AG08396 (cell line): ENCODE data around the gene AFDN.

Experiments used
- DNase-seq: peaks from one replicate; pipeline ENCODE4 v3.0.0; 2012; ENCODE audit warnings: low spot score, mixed read lengths

The AFDN gene

DNA sequence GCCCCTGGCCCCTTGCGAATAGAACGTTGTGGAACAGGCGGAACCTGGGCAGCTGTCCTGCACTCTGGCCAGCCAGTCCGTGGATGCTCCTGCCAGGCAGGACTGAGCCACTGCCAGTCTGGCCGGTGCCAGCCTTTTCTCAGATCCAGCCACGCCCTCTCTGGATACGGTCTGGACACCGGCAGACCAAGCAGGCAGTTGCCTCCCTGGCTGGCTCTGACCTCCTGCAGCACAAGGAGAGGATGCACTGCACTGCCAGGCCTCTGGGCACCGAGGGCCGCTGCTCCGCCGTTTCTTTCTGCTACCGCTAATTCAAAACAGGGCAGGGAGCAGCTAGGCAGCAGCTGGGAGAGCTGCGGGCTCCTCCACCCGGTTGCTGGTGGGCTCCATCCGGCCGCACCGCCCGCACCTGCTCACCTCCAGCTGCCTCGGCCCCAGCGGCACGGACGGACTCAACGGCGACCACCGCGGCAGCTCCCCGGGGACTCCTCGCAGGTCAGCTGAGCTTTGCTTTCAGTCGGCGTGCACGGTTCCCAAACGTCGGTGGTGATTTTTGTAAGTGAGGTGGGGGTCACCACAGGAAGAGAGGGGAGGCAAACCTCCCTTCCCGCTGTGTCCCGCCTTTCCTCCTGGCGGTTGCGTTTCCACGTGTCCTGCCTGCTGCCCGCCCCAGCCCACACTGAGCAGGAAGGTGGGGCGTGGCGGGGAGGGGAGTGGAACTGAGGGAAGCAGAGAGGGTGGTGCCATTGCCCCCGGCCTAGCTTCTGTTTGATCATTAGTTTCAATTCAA lies 30.3 kb upstream of the AFDN start:
- no peak for DNase-seq

DNA sequence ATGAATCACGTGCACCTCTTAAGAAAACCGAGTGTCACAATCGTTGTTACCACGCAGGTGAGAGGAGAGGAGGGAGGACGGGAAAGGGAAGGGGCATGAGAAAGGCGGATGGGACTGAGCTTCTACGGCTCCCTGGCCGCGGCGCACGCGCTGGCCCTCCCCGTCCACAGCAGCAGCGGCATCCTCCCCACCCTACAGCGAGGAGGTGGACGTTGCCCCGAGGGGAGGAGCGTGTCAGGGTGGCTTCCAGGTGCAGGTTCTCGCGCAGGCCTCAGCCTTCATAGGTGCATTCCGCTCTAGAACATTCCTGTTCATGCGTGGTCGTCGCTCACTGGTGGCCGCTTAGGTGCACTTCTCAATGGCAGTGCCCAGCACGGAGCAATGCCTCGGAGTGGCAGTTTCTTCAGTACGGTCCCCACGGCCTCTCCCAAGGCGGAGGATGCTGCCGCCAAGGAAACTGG lies 29.7 kb upstream of the AFDN start:
- no peak for DNase-seq

DNA sequence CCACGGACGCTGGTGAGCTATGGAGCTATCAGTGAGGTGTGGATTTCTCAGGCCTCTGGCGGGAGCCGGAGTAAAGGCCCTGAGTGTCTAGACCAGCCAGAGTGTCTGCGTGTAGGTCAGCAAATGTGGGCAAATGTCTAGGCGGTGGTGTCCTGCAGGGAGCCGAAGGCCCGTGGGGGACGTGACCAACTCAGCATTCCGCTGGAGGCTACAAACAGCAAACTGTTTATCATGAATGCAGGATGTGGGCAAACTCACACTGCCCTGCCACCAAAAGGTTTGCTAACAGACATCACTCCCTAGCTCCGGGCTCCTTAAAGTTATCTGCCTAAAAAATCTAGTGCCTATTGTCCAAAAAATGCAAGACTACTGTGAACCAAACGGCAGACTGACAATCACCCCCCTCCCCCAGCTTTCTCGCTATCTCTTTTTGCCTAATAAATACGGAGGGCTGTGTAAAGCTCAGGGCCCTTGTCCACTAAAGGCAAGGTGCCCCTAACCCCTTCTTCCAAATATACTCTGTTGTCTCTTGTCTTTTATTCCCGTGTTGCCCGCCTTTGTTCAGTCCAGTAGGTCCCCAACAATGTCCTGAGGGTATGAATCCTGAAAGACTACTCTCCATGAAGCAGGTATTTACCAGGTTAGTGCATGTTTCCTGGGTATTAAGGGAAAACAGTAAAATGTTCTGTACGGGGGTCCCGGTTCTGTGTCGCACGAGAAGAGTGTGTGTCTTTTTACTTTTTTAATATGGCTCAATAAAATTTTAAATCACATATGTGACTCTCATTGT lies 29.0 kb upstream of the AFDN start:
- DNase-seq = no peak

DNA sequence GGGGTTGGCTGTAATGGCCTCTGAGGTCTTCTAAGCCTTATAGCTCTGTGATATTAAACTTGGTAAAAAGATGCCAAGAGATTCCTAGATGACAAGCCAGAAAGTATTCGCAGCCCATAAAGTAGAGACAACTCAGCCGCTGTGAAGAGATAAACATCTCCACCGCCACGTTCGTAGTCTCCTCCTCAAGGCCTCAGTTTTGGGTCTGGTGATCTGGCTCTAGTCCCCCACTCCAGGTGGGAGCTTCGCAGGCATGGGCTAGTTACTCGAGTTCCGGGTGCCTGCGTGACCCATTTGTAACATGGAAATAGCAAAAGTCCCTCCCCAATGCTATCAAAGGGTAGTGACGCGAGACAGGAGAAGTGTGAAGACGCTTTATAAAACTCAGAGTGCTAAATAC lies 28.3 kb upstream of the AFDN start:
- no peak for DNase-seq

DNA sequence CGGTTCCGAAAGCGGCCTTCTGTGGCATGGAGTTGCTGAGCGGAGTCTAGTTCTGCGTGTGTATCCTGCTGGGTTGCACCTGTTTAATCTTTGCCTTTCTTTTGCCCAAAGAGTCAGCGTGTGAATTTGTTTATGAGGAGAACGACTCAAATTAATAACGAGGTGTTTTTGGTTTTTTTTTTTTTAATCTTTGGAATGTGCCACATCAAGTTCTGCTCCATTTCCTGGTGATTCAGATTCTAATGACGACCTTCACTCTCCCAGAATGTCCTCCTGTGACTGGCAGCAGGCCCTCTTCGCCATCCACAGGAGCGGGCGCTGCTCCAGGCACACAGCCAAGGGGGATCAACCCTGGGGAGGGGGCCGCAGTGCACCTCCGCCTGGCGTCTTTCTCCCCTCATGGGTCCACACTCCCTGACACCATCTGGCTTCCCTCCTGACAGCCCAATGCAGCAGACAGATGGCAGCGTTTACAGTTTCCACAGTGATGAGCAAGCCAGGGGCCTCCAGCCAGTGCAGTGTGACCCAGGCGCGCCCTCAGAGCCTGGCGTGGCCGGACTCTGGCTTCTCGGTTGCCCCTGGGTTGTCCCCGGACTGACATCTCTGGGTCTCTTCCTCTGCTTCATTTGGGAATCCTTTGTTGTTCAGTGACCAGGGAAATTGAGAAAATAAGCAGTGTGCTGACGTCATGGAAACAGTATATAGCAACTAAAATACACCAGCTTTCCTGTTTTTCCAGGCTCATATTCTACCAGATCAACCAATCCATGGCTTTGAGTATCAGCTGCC lies 27.5 kb upstream of the AFDN start:
- no peak for DNase-seq

DNA sequence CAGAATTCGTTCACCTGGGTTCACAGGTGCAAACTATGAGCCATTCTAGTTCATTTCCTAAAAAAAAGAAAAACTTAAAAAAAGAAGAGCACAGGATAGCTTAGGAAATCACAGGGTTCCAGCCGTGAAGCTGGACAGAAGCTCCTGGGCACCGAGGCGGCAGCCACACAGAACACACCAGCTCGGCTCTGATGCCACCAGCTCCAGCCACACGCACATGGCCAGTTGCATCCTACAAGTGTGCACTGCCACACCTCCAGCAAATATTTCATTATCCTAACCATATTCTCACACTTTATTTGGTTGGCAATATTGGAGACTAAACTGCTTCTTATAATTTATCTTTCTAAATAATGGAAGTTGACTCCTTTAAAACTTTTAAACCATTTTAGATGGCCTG lies 26.2 kb upstream of the AFDN start:
- DNase-seq = no peak

DNA sequence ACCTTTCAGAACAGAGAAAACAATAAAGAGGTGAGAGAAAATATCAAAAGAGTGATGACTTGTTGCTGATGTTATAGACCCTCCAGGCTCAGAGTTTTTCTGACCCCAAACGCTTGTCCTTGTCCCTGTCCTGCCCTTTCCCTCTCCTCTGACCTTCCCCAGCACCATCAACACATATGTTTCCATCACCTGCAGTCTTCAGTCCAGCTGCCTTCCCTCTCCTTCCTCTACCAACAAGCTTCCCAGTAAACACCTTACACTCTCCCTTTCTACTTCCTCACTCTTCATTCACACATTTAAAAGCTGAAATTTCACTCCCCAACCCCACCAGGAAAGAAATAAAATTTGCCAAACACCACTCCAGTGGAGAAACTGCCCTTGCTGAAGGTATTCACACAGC lies 25.4 kb upstream of the AFDN start:
- no peak for DNase-seq

DNA sequence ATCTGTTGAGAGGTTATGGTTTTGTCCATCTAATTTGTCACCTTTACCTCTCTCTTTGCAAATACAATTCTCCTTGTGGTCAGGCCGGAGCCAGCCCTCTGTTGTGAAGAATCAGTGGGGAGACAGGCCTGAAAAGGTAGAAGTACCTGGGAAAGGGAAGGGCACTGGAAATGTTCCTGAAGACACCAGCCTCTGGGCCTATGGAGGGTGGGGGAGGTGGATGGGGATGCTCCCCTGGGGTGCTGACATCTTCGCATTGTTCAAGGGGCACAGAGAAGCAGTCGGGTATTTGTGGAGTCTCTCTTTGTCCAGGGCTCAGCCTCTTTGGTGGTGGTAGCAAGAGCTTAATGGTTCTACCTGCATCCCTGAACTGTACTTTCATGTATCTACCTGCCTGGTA lies 24.4 kb upstream of the AFDN start:
- no peak for DNase-seq

DNA sequence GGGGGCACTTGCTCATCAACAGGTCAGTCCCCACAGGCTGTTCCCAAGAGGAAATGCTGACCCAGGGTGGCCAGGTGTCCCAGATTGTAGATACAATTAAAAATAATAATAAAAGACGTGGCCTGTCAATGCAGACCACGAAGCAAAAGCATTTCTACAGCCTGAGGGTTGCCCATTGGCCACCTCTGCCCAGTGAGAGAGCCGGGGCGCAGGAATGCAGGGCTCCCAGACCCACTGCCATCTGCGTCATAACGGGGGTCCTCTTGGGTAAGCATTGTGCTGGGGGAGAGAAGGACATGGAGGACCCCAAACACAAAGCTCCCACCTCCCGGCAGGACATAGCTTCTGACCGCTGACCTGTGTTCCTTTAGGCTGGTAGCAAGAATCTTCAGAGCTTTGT lies 22.9 kb upstream of the AFDN start:
- DNase-seq = no peak

DNA sequence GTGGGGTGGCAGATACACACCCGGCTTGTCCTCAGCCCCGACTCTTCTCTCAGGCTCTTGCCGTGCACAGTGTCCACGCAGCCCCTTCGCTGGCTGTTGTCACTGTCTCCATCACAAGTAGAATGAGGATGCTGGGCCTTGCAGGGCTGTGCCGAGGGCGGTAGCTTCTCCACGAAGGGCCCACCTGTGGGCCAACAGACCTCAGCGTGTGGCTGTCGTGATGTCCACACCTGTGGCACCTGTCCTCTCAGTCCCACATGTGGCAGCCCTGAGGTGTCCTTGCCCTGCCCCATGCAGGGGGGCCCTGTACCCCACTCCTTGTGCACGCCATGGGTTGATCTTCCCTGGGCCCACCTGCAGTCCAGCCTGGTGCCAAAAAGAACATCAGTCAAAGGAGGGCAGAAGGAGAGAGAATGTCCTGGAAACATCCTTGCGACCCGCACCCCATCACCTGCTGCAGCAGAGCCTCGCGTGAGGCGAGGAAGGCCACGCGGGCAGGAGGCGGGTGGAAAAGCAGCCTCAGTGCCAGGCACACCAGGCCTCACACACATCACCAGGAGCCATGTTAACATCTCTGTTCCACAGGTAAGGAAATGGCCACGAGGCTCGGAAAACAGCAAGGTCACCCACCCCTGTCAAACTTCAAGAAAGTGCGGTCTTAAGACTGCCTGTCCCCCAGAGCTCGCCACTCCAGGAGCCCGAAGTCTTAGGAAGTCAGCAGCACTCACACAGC lies 22.3 kb upstream of the AFDN start:
- no peak for DNase-seq

DNA sequence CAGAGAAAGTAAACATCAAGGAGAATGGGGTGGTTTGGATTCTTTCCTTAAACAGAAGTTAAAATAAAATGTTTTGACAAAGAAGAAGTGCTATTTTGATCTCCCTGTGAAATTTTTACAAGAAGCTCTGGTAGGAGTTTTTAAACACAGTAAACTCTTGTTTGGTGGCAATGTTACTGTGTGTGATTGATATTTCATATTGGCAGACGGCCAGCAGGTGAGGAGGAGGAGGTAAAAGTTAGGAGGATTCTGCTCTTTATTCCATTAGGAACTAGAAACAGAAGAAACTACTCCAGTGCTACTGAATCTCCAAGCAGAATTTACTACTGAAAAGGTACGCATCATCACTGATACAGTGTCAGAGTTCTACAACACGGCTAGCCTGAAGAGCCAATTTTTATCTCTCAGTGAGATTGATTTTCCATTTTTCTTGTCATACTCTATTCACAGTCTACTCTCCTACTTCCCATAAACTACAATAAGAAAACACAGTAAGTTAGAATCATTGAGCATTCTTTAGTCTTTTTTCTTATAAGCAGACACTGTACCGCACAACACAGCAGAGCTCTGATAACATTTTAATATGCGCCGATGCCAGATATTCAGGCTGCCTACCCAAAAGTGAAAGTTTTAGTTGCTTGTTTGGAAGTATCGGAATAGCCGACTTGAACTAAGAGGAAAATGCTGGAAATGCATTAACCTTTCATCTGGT lies 21.2 kb upstream of the AFDN start:
- DNase-seq = no peak

DNA sequence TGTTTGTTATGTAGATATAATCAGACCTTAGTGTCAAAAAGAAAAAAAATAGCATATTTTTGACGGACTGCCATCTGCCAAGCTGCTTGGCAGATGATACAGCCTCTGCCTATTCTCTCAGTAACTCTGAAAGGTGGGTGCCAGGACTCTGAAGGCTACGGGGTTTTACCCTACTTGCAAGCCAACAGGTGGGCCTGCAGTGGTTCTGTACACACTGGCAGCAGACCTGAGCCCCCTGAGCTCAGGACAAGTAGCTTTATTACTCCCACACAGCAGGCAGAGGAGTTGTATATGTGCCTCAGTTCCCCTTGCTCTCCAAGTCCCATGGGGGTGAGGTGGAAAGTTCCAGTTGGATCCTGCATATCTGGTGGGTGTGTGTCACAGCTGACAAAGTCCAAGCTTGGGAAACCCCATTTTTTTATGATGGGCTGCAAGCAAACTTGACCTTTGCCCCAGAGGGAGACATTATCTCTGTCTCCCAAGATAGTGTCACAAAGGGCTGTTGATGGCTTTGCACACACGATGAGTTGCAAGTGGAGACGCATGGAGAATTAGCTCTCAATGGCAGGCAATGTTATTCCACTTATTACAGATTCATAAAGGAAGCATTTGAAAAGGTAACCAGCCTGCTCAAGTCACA lies 20.5 kb upstream of the AFDN start:
- DNase-seq = no peak

DNA sequence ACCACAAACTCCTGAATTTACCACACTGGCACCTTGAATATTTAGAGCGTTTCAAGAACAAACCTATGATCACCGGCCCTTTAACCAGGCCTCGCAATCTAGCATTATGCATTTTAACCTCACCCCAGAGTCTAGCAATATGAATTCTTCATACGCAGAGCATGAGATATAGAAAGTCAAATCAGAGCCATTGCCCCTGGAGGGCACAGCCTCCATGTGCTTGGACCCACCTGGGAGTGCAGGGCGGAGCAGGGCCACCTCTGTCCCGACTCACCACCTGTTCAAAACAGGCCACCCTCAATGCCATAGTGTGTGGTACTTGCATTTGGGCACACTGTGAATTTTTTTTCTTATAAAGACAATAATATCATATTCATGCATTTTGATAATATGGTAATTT lies 19.5 kb upstream of the AFDN start:
- DNase-seq = no peak

DNA sequence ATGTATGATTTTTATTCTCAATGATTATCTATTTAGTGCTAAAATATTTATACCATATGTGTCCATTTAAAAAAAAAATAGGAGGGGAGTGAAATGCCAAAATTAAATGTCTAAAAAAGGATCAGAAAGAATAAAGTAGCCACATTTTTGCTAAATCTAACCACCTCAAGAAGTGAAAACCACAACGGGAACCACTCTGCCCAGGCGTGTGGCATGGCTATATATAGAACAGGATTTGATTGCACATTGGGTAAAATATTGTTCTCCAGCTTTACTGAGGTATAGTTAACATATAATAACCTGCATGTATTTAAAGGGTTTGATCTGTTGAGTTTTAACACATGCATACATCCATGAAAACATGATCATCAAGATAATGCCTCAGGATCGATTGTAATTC lies 19.0 kb upstream of the AFDN start:
- no peak for DNase-seq

DNA sequence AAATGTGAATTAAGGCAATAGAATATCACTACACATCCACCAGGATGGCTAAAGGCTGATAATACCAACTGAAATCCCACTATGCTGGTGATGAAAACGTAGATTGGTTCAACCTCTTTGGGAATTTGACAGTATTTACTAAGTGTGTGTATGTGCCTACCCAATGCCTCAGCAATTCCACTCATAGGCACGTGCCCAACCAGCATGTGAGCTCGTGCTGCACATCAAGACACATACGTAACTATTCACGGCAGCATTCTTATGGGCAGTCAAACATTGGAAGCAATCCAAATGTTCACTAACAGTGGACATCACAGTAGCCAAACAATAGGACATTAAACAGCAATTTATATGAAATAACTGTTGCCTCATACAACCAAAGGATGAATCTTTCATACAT lies 15.7 kb upstream of the AFDN start:
- no peak for DNase-seq

DNA sequence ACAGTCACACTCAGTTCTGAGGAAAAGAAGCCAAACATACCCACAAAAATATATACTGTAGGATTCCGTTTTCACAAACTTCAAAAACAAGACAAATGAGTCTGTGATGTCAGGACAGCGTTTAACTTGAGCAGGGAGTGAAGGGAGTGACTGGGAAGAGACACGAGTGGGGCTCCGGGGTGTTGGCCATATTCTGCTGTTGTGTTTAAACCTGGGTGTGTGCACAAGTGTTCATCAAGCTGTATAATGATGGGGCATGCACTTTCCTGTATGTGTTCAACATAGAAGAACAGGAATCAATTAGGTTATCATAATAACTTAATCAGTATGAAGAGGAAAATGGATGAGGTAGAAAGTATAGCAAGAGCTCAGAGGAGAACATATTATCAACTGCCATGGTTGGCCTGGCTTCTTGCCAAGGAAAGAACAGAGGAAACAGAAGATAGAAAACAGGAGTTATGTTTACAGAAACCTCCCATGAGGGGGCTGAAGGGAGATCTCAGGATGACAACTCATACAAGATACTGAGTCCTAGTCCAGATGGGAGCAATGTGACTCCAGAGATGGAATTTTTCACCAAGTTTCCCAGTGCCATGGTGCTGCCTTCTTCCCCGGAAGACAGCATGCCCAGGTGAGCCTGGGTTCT lies 15.1 kb upstream of the AFDN start:
- DNase-seq = no peak

DNA sequence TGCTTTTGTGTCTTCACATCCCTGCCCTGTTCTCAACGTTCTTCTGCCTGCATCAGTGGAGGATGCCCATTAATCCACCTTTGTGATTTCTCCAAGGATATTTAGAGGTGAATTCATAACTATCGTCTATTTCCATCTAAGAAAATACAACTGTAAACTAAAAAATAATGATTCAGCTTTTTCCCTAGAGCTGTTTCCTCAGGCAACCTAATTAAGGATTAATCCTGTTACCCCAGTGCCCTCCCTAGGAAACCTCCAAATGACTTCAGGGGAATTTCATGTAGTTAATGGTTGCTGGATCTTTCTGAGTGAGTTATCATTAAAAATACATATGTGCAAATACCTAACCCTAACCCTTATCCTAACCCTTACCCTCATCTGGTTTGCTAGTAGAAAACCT lies 14.6 kb upstream of the AFDN start:
- DNase-seq = no peak

DNA sequence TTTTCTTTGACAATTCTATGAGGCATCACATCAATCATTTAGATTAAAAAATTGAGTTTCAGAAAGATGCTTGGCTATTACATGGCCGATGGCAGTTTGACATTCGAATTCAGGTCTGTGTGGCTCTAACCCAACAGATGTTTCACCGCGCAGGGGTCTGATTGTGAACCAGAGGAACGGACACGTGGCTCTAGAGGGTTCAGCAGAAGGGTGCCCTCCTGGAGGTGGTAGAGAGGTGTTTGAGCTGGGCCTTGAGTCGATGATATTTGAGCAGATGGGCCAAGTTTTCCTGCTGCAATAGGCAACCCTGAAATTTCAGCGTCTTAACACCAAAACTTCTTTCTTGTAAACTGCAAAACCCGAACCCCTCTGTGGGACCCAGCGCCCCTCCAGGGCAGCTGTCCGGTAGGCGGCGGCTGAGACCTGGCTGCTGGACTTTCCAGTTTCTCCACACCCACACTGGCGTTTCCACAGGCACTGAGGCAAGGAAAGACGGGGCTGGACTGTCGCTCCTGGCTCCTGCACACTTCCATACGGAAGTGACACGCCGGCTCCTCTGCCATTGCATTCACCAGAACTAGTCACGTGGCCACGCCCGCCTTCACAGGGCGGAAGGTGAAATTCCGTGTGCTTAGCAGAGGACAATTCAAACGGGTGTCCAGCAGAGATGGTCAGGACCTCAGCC lies 11.3 kb upstream of the AFDN start:
- no peak for DNase-seq

DNA sequence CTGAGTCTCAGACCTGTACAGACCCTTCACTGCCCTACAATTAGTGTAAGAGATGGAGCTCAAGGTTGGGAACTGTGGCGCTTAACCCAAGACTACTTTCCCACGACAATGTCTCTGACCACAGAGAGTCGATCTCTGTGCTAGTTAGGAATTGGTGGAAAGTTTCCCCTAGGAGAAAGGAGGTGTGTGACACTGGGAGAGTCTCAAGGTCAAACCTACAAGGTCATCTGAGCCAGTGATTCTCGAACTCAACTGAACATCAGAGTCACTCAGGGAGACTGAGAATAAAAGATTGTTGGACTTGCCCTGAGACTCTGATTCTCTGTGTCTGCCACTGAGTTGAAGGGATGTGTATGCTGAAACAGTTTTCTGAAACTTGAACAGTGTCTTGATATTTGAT lies 9.7 kb upstream of the AFDN start:
- no peak for DNase-seq

DNA sequence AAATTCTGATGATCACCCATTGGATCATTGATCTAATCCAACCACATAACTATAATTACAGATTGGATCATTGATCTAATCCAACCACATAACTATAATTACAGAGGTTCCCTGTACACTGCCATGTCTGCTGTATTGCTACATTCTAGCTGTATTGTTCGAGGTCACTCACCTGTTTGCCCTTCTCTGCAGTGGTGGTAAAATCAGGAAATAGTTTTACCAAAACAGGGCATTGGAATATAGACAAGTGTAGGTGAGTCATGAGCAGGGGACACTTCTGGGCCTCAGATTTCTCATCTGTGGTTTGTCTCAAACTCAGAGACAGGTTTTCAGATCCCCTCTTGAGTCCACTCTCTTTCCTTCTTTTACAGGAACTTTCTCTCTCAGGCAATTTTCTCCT lies 9.0 kb upstream of the AFDN start:
- DNase-seq = no peak
